HUDEP-2 (cell line): ENCODE results near the gene FUT1.
"Not testable (repeated sequence)": the region's sequence is repeated elsewhere in the genome, so short reads cannot be mapped to it uniquely, and the experiment has no call there.

Experiments
- DNase-seq, 76 experiments: peaks; one replicate each; lab custom pipeline; 2025; ENCODE audit not compliant: unreplicated experiment in 76 of 76; lab: John Stamatoyannopoulos, UW

Gene FUT1

GRCh38 chr19:48752496-48753365, at the start of gene FUT1:
FUT1 (minus strand) TSS chr19:48752641; CDS start chr19:48751281, 1,360 bp downstream.
- DNase-seq: peak in 64 of 76 experiments; percentile 17 to 85 (median 64)

DNA sequence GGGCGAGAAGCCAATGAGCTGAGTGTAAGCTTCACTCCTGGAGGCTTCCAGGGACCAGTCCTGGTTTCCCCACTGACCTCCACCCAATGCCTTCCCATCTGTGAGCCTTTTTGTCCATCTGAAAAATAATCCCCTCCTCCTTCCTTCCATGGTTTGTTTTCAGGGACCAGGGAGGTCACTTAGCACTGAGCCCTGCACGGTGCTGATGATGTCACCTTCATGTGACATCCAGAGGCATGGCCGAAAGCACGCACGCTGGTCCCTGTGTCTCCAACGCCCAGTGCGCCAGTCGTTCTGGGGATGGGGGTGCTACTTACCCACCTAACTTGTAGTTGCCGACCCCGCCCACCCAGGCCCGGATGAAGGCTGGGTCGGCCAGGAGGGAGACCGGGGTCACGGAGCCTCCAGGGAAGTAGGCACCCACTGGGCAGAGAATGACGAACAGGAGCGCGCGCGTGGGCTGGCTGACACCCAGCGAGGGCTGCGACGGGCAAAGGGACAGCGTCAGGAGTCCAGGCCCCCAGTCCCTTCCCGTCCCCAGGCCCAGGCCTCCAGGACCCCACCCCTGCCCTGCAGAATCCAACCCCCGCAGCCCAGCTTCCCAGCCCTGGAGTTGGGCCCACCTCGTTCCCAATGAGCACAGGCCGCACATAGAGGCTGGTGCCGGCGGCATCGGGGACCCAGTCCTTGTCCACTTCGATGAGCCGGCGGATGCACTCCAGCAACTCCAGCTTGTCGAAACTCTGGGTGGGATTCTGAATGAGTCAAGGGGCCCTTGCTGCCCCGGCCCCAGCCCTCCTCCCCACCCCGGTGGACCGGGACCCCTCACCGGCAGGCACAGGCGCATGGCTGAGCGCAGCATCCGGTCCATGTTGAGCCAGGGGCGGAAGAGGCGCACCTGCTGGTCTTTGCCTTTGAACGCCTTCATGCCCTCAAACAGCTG, 47.2 kb upstream of the FUT1 start:
- DNase-seq: no peak

GRCh38 chr19:48798937-48799336, 46.5 kb upstream of the FUT1 start:
- DNase-seq: no peak

DNA sequence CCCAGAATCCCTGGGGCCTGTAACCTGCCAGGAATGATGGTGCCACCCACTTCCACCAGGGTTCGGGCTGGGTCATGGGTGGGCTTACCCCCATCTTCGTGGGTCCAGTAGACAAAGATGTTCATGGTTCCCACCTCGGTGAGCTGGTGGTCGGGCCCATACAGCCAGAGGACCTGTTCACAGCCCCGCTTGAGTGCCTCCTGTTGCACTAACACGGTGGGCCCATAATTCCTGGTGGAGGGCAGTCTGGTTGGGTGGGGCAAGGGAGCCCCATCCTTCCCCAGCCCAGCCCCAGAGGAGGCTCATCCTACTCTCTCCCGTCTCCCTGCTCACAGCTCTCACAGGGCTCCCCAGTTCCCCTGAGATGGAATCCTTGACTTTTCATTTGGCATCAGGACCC, 44.7 kb upstream of the FUT1 start:
- DNase-seq: no peak

DNA sequence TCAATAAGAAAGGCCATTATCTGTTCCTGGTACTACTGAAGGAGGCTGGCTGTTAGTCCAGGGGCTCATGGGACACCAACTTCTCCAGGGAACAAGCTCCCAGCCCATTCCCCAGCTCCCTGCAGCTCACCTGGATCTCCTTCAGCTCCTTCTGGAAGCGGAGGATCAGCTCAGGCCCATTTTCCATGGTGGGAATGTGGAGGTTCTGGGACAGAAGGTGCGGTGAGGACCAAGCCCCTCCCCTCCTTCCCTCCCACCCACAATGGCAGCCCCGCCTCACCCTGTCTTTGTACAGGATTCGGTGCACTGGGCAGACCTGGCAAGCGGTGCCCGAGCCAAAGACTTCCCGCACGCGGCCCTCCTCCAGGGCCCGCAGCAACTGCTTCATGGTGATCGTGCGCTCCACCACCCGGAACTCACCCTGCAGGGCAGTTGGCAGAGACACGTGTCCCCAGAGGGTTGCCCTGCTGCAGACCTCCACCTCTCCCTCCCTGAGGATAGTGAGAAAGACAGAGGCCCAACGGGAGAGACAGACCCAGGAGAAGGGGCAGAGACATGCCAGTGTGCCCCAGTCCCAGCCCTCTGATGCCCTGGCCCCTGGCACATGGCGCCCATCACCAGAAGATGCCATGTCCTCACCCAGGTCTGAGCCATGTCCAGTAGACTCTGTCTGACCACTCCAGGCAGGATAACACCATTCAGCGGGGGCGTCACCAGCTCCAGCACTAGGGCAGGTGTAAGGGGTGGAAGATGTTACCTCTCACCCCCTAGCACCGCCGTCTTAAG, 44.0 kb upstream of the FUT1 start:
- no peak for DNase-seq

GRCh38 chr19:48795685-48796070, 43.2 kb upstream of the FUT1 start:
- DNase-seq: no peak

DNA sequence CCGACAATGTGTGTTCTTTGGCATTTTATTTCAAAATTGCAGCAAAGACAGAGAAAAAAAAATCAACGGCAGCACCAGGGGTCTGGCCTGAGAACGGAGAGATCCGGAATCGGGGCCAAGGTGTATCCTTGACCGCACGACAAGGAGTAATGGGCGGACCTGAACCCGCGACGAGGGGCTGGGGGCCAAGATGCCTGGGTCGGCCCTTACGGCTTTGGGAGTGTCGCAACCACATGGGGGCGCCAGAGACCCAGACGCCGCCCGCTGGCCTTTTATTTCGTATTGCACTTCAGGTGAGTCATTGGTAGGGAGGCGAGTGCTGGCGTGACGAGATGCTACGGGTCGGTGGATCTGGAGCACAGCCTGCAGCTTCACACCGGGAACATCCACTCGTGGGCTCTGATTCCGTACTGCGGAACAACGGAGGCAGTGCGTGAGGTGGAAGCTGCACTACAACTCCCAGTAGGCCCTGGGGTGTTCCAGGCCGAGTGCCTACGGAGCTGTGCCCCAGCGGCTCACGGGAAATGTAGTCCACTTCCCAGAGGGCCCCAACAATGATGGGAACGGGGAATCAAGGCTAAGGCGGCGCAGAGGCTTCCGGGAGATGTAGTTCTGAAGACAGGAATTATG, 42.7 kb upstream of the FUT1 start:
- peak in 73 of 76 experiments; percentile 50 to 96 (median 87) for DNase-seq

GRCh38 chr19:48794291-48794690, 41.9 kb upstream of the FUT1 start:
- DNase-seq: no peak

GRCh38 chr19:48793271-48793670, 40.8 kb upstream of the FUT1 start:
- DNase-seq: no peak

DNA sequence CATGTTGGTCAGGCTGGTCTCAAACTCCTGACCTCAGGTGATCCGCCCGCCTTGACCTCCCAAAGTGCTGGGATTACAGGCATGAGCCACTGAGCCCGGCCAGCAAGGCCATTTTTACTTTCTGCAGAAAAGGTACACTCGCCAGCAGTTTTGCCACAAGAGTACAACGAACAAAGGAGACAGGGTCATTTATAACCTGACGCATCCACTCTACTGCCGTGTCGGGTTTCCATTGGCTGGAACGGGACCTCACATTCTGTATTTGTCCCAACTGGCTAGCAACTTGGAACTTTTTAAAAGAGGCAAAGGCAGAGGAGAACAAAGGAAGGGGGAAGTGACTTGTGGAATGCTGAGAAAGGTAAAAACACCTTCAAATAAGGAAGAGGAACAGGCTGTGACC, 34.9 kb upstream of the FUT1 start:
- not testable (repeated sequence) for DNase-seq

DNA sequence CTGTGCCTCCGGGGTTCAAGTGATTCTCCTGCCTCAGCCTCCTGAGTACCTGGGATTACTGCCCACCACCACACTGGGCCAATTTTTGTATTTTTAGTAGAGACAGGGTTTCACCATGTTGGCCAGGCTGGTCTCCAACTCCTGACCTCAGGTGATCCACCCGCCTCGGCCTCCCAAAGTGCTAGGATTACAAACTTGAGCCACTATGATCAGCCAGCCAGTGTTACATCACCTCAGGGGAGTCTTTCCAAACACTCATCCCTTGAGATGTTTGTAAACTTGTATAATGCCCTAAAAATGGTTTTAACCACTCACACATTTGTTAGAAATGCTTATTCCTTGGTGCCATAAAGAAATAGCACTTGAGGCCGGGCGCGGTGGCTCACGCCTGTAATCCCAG, 34.0 kb upstream of the FUT1 start:
- DNase-seq: not testable (repeated sequence)

DNA sequence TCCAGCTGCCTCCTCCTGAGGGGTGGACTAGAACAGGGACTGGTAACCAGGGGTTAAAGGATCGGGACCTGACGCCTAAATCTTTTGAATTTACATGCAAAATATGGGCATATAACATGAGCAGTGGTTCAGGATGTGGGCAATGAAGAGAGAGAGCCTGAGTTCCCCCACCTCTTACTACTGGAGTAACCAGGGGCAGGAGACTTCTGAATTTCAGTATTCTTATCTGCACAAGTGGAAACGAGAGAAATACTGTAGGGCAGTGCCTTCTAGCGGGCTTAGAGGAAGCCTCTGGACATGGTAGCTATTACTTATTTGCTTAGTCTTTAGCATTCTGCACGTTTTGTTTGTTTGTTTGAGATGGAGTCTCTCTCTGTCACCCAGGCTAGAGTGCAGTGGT, 32.1 kb upstream of the FUT1 start:
- peak in 46 of 76 experiments; percentile 9 to 72 (median 44) for DNase-seq

- peak in 68 of 76 experiments; percentile 29 to 92 (median 72) for DNase-seq
These were observed 28.4 kb upstream of the FUT1 start for GRCh38 chr19:48780631-48781391.

DNA sequence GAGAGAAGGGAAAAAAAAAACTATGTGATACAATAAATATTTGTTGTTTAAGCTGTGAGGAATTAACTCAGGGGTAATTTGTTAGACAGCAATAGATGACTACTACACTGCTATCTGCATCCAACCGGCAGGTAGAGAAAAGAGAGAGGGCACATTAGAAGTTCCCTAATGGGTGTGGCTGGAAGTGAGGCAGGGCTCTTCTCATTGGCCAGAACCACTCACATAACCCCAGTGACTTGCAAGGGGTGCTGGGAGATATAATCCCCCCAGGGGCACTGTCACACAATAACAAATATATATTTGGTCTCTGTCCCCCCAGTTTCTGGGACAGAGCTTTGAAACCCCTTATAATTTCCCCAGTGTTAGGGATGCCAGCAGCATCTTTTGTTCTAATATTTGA, 27.2 kb upstream of the FUT1 start:
- no peak for DNase-seq

DNA sequence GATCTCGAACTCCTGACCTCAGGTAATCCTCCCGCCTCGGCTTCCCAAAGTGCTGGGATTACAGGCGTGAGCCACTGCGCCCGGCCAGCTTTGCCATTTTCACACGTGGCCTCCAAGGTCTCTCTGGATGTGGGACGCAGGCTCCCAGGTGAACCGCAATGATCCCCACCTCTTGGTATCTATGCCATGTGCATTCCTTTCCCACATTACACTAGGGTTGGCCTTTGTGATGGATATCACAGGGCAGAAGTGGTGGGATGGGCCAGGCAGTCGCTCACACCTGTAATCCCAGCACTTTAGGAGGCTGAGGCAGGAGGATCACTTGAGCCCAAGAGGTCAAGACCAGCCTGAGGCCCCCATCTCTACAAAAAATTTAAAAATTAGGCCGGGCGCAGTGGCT, 25.3 kb upstream of the FUT1 start:
- DNase-seq: no peak

- no peak for DNase-seq
These were observed 24.7 kb upstream of the FUT1 start for GRCh38 chr19:48777139-48777538.

GRCh38 chr19:48772503-48772953, 20.1 kb upstream of the FUT1 start:
- DNase-seq: no peak

GRCh38 chr19:48770734-48771472, 18.5 kb upstream of the FUT1 start:
- no peak for DNase-seq

GRCh38 chr19:48770266-48770665, 17.8 kb upstream of the FUT1 start:
- DNase-seq: no peak
